A549 (cell line): ENCODE measurements around the gene MCOLN2. TPM values are rescaled to one million over a fixed set of nuclear protein-coding genes. Genes with fewer than 3 reads are reported as not detected.

ENCODE experiments used
- ATAC-seq, 2 experiments: fragments of 200-7000 bp in 1 of 2; fragments of >200 bp in 1 of 2; cut with Nextera tagmentation in 1 of 2; cut with Tn5 transposase in 1 of 2; 3 replicates each; pipeline versions ENCODE4 v1.8.0 to v1.9.1; 2018 to 2020; ENCODE audit warnings: mild to moderate bottlenecking in 1 of 2, moderate library complexity in 1 of 2
- CTCF ChIA-PET: fragments of 300-600 bp; sonication (Branson Sonifier 250); formaldehyde crosslinking; extraction: SDS; loops from one replicate; lab custom pipeline; 2021; ENCODE audit warnings: antibody characterized with exemption, inconsistent platforms; lab: Yijun Ruan, JAX
- POLR2A ChIA-PET: fragments of 350-600 bp; formaldehyde crosslinking; extraction: SDS; loops from one replicate; lab custom pipeline; 2021; ENCODE audit warnings: antibody characterized with exemption, inconsistent platforms; lab: Yijun Ruan, JAX
- DNase-seq, 2 experiments: peaks; one replicate each; pipeline versions ENCODE4 v3.0.0 to v3.0.0-alpha.2; 2011 to 2016; ENCODE audit warnings: low read depth in 1 of 2, low spot score in 1 of 2
- FAIRE-seq: peaks from 2 replicates; lab custom pipeline; 2011; peaks lifted over from hg19 to GRCh38; lab: Jason Lieb, UNC
- H3K27ac ChIP-seq, 2 experiments: fragments of >200 bp; sonication (Bioruptor Twin); formaldehyde crosslinking; 3 replicates each; pipeline ENCODE4 v1.5.1; 2016 to 2017
- H3K4me1 ChIP-seq: fragments of >200 bp; sonication (Bioruptor Twin); formaldehyde crosslinking; 3 replicates; pipeline ENCODE4 v1.6.1; 2016
- H3K4me2 ChIP-seq: fragments of >200 bp; sonication (Bioruptor Twin); formaldehyde crosslinking; 3 replicates; pipeline ENCODE4 v1.6.1; 2016
- H3K4me3 ChIP-seq: fragments of >200 bp; sonication (Bioruptor Twin); formaldehyde crosslinking; 3 replicates; pipeline ENCODE4 v1.5.1; 2016
- H3K9me3 ChIP-seq: fragments of >200 bp; sonication (Bioruptor Twin); formaldehyde crosslinking; 3 replicates; pipeline ENCODE4 v1.6.1; 2016
- ATOH8 ChIP-seq: fragments of 250-450 bp; sonication (Bioruptor Pico); IDR thresholded peaks from 2 replicates; pipeline ENCODE4 v1.5.0; 2020; ENCODE audit warnings: low read depth, mild to moderate bottlenecking, moderate library complexity
- CHD4 ChIP-seq: fragments of 200-600 bp; sonication (generic); IDR thresholded peaks from 2 replicates; pipeline ENCODE4 v1.6.1; 2016; ENCODE audit warnings: antibody characterized with exemption, mild to moderate bottlenecking, borderline replicate concordance
- CTCF ChIP-seq: fragments of >200 bp; sonication (Bioruptor Twin); formaldehyde crosslinking; IDR thresholded peaks from 3 replicates; pipeline ENCODE4 v1.5.1; 2016
- EHF ChIP-seq: fragments of 250-450 bp; sonication (Bioruptor Pico); IDR thresholded peaks from 2 replicates; pipeline ENCODE4 v1.5.0; 2020; ENCODE audit warnings: mild to moderate bottlenecking
- EHMT2 ChIP-seq: fragments of 200-600 bp; sonication (generic); IDR thresholded peaks from 2 replicates; pipeline ENCODE4 v1.6.1; 2016; ENCODE audit warnings: antibody characterized with exemption, low read depth, mild to moderate bottlenecking, moderate library complexity
- EP300 ChIP-seq, 2 experiments: fragments of >200 bp; sonication (Bioruptor Twin); formaldehyde crosslinking; IDR thresholded peaks; 2 replicates in 1 of 2; 3 replicates in 1 of 2; pipeline ENCODE4 v1.6.1; 2016 to 2017
- FOSB ChIP-seq: fragments of 250-450 bp; sonication (Bioruptor Pico); IDR thresholded peaks from 2 replicates; pipeline ENCODE4 v1.5.0; 2020; ENCODE audit warnings: mild to moderate bottlenecking, moderate library complexity
- HMGXB4 ChIP-seq: fragments of 250-450 bp; sonication (Bioruptor Pico); IDR thresholded peaks from 2 replicates; pipeline ENCODE4 v1.5.0; 2021; ENCODE audit warnings: mild to moderate bottlenecking, moderate library complexity, borderline replicate concordance
- HOXB13 ChIP-seq: fragments of 250-450 bp; sonication (Bioruptor Pico); IDR thresholded peaks from 2 replicates; pipeline ENCODE4 v1.5.0; 2020; ENCODE audit warnings: low read depth, mild to moderate bottlenecking, moderate library complexity
- KDM5A ChIP-seq: fragments of 200-600 bp; sonication (generic); IDR thresholded peaks from 2 replicates; pipeline ENCODE4 v1.6.1; 2016; ENCODE audit warnings: antibody characterized with exemption, mild to moderate bottlenecking
- MAFK ChIP-seq: fragments of 450-650 bp; IDR thresholded peaks from 2 replicates; pipeline ENCODE4 v1.6.1; 2014; ENCODE audit not compliant: partially characterized antibody
- MAZ ChIP-seq: fragments of 150-350 bp; IDR thresholded peaks from 2 replicates; pipeline ENCODE4 v1.6.1; 2014; ENCODE audit warnings: antibody characterized with exemption, low read depth, low read length, borderline replicate concordance
- POLR2A ChIP-seq: IDR thresholded peaks from 2 replicates; pipeline ENCODE4 v1.6.1; 2012; ENCODE audit warnings: mild to moderate bottlenecking, low read length
- SMC3 ChIP-seq: fragments of >200 bp; sonication (Bioruptor Twin); formaldehyde crosslinking; IDR thresholded peaks from 3 replicates; pipeline ENCODE4 v1.6.1; 2018; ENCODE audit warnings: inconsistent platforms
- SREBF2 ChIP-seq: fragments of 450-650 bp; IDR thresholded peaks from 2 replicates; pipeline ENCODE4 v1.6.1; 2014; ENCODE audit warnings: mild to moderate bottlenecking, moderate library complexity
- ZFP36 ChIP-seq: fragments of 450-650 bp; IDR thresholded peaks from 2 replicates; pipeline ENCODE4 v1.6.1; 2014; ENCODE audit warnings: borderline replicate concordance; ENCODE audit not compliant: partially characterized antibody
- ZNF302 ChIP-seq: fragments of 250-450 bp; sonication (Bioruptor Pico); IDR thresholded peaks from 2 replicates; pipeline ENCODE4 v1.9.0; 2021; ENCODE audit warnings: inconsistent platforms, mild to moderate bottlenecking, moderate library complexity
- ZSCAN20 ChIP-seq: fragments of 250-450 bp; sonication (Bioruptor Pico); IDR thresholded peaks from 2 replicates; pipeline ENCODE4 v1.8.0; 2022; ENCODE audit warnings: mild to moderate bottlenecking, moderate library complexity
- WGBS: methylation state at CpG from one replicate; pipeline ENCODE4 v1.1.6; 2017; ENCODE audit errors: missing lambda C conversion rate; 5-methylcytosine and 5-hydroxymethylcytosine counted together
- polyA plus RNA-seq, 4 experiments: library from polyadenylated mRNA; depleted of rRNA in 3 of 4; stranded (reverse); fragments of >200 nt; fragmentation: RNase III in 1 of 4; extraction: RNeasy Plus Mini Kit Qiagen cat#74134 plus additional on column Dnase treatment in 1 of 4; gene quantifications; 2 replicates in 3 of 4; 3 replicates in 1 of 4; pipeline ENCODE4 v1.2.3, GENCODE V29; 2011 to 2017
- TF ChIP-seq, protein P1 (sequence below): fragments of 150-350 bp; IDR thresholded peaks from 2 replicates; pipeline ENCODE4 v1.6.1; 2014; ENCODE audit warnings: low read depth, mild to moderate bottlenecking, low read length
- TF ChIP-seq, protein P2 (sequence below): IDR thresholded peaks from 2 replicates; pipeline ENCODE4 v1.6.1; 2012; ENCODE audit warnings: low read depth, borderline replicate concordance
- TF ChIP-seq, protein P3 (sequence below): fragments of 200-600 bp; sonication (generic); IDR thresholded peaks from 2 replicates; pipeline ENCODE4 v1.6.1; 2016; ENCODE audit warnings: antibody characterized with exemption, mild to moderate bottlenecking, moderate library complexity

MCOLN2 gene
- polyA plus RNA-seq, 2 of the 4 experiments (the other 2 are of a cell fraction), result 3.1 to 4.6 TPM

DNA sequence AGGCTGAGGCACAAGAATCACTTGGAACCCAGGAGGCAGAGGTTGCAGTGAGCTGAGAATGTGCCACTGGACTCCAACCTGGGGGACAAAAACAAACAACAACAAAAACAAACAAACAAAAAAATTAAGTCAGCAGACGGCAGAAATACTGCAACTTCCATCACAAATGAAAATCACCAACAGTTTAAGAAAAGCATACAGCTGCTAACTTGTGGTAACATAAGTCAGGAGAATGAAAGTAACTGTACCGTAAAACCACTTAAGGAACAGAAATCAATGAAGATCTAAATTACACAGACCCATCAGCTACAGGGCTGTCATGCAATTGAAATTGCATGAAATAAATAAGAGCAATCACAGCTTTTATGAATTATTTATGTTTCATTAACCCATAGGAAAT lies 25.0 kb downstream of the MCOLN2 start:
- no peak for ATAC-seq
- POLR2A ChIA-PET, result no interaction called here
- no peak for FAIRE-seq

GRCh38 chr1:84969489-84970250 lies 27.2 kb downstream of the MCOLN2 start:
- ATAC-seq, result no peak
- TF ChIP-seq CTCF (no peak), MAFK (no peak), CHD4 (no peak), KDM5A (no peak)
- WGBS, result 91% methylated on average over 7 of the region's 7 CpGs
- no peak overlapping the region for H3K27ac ChIP-seq
- H3K4me2 ChIP-seq, result no peak overlapping the region
- no peak for DNase-seq
- POLR2A ChIA-PET, result no interaction called here
- H3K9me3 ChIP-seq, result no peaks in the 10 kb centered on the region
- H3K4me3 ChIP-seq, result no peak overlapping the region
- CTCF ChIA-PET, result no interaction called here
- FAIRE-seq, result no peak
- no peaks in the 10 kb centered on the region for H3K4me1 ChIP-seq

More for the DNA sequence above, 25.0 kb downstream of the MCOLN2 start:
- TF ChIP-seq ZFP36, result no peak
- TF ChIP-seq HOXB13 (CRISPR knock-in tag), result no peak
- TF ChIP-seq, protein P1, sequence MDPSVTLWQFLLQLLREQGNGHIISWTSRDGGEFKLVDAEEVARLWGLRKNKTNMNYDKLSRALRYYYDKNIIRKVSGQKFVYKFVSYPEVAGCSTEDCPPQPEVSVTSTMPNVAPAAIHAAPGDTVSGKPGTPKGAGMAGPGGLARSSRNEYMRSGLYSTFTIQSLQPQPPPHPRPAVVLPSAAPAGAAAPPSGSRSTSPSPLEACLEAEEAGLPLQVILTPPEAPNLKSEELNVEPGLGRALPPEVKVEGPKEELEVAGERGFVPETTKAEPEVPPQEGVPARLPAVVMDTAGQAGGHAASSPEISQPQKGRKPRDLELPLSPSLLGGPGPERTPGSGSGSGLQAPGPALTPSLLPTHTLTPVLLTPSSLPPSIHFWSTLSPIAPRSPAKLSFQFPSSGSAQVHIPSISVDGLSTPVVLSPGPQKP, result no peak
- no peak for TF ChIP-seq EHMT2
- TF ChIP-seq MAZ, result no peak
- no peak for TF ChIP-seq POLR2A
- TF ChIP-seq FOSB, result no peak
- no peak for TF ChIP-seq ZSCAN20 (CRISPR knock-in tag)
- TF ChIP-seq EP300 (IDR thresholded peaks at IDR 0.05), result no peak
- no peak for TF ChIP-seq ZNF302 (CRISPR knock-in tag)
- TF ChIP-seq, protein P2, sequence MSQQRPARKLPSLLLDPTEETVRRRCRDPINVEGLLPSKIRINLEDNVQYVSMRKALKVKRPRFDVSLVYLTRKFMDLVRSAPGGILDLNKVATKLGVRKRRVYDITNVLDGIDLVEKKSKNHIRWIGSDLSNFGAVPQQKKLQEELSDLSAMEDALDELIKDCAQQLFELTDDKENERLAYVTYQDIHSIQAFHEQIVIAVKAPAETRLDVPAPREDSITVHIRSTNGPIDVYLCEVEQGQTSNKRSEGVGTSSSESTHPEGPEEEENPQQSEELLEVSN, result no peak
- no peak for TF ChIP-seq EHF (CRISPR knock-in tag)
- TF ChIP-seq ATOH8 (CRISPR knock-in tag), result no peak
- no peak overlapping the region for H3K4me3 ChIP-seq
- CTCF ChIA-PET, result interaction anchor here (1.4 kb wide), 1 partner anchor 27 kb away, joined by 5 read pairs; no protein-coding TSS in a partner anchor
- DNase-seq, result no peak
- H3K9me3 ChIP-seq, result no peaks in the 10 kb centered on the region
- H3K27ac ChIP-seq, result no peak overlapping the region
- 90% methylated on average over 2 of the region's 2 CpGs for WGBS
- H3K4me1 ChIP-seq, result no peaks in the 10 kb centered on the region
- H3K4me2 ChIP-seq, result no peak overlapping the region

- ATAC-seq (no peak), DNase-seq (no peak), FAIRE-seq (no peak)
- POLR2A ChIA-PET, result no interaction called here
- Histone ChIP-seq H3K9me3 (no peaks in the 10 kb centered on the region), H3K4me2 (no peak overlapping the region), H3K4me3 (no peak overlapping the region), H3K4me1 (no peaks in the 10 kb centered on the region), H3K27ac (no peak overlapping the region)
- CTCF ChIA-PET, result no interaction called here
- 100% methylated on average over 3 of the region's 3 CpGs for WGBS
- TF ChIP-seq, protein P1, result no peak
- no peak for TF ChIP-seq HMGXB4
- no peak for TF ChIP-seq EHF (CRISPR knock-in tag)
- TF ChIP-seq, protein P3, sequence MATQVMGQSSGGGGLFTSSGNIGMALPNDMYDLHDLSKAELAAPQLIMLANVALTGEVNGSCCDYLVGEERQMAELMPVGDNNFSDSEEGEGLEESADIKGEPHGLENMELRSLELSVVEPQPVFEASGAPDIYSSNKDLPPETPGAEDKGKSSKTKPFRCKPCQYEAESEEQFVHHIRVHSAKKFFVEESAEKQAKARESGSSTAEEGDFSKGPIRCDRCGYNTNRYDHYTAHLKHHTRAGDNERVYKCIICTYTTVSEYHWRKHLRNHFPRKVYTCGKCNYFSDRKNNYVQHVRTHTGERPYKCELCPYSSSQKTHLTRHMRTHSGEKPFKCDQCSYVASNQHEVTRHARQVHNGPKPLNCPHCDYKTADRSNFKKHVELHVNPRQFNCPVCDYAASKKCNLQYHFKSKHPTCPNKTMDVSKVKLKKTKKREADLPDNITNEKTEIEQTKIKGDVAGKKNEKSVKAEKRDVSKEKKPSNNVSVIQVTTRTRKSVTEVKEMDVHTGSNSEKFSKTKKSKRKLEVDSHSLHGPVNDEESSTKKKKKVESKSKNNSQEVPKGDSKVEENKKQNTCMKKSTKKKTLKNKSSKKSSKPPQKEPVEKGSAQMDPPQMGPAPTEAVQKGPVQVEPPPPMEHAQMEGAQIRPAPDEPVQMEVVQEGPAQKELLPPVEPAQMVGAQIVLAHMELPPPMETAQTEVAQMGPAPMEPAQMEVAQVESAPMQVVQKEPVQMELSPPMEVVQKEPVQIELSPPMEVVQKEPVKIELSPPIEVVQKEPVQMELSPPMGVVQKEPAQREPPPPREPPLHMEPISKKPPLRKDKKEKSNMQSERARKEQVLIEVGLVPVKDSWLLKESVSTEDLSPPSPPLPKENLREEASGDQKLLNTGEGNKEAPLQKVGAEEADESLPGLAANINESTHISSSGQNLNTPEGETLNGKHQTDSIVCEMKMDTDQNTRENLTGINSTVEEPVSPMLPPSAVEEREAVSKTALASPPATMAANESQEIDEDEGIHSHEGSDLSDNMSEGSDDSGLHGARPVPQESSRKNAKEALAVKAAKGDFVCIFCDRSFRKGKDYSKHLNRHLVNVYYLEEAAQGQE, result no peak
- TF ChIP-seq SMC3, result no peak
- TF ChIP-seq MAFK, result no peak
- TF ChIP-seq SREBF2, result no peak
Observed at GRCh38 chr1:84968865-84969264, 28.0 kb downstream of the MCOLN2 start.
